CD4-positive, alpha-beta T cell (primary cell): ENCODE data around the gene ZNF423. TPM values are rescaled to one million over a fixed set of nuclear protein-coding genes. Genes with fewer than 3 reads are reported as not detected.

ENCODE experiments used
- ATAC-seq: fragments of 200-7000 bp; cut with Tn5 transposase; one replicate; pipeline ENCODE4 v1.10.0; 2022; ENCODE audit warnings: mild to moderate bottlenecking; ENCODE audit not compliant: poor library complexity
- CTCF ChIA-PET: fragments of 350-600 bp; sonication (Branson Sonifier 250); formaldehyde crosslinking; loops from one replicate; lab custom pipeline; 2021; ENCODE audit warnings: antibody characterized with exemption, inconsistent platforms; lab: Charles Lee
- POLR2A ChIA-PET: fragments of 350-600 bp; sonication (Branson Sonifier 250); formaldehyde crosslinking; loops from one replicate; lab custom pipeline; 2021; ENCODE audit warnings: antibody characterized with exemption, inconsistent platforms; lab: Charles Lee
- DNase-seq, 14 experiments: peaks; one replicate each; pipeline ENCODE4 v3.0.0-alpha.2; 2013 to 2020; ENCODE audit warnings: mixed read lengths in 2 of 14
- H3K27ac ChIP-seq, 2 donors: one replicate each; pipeline versions ENCODE4 v1.5.1 to v1.7.0; 2013; ENCODE audit warnings: low read length in 2 of 2, low read depth in 1 of 2, mild to moderate bottlenecking in 1 of 2
- H3K27me3 ChIP-seq, 2 experiments: 1 replicate in 1 of 2; 2 replicates in 1 of 2; pipeline versions ENCODE4 v1.6.1 to v1.7.0; 2013; ENCODE audit warnings: low read length in 2 of 2, control low read depth in 1 of 2, mild to moderate bottlenecking in 1 of 2, moderate library complexity in 1 of 2; ENCODE audit not compliant: insufficient read depth in 2 of 2, control insufficient read depth in 1 of 2
- H3K36me3 ChIP-seq: one replicate; pipeline ENCODE4 v1.6.1; 2013; ENCODE audit warnings: low read length, control low read depth; ENCODE audit not compliant: insufficient read depth
- H3K4me1 ChIP-seq: one replicate; pipeline ENCODE4 v1.6.1; 2013; ENCODE audit warnings: low read length, control low read depth; ENCODE audit not compliant: insufficient read depth
- H3K4me3 ChIP-seq: one replicate; pipeline ENCODE4 v1.5.1; 2013; ENCODE audit warnings: mild to moderate bottlenecking, low read length, moderate library complexity
- H3K9me3 ChIP-seq, 2 experiments: 1 replicate in 1 of 2; 2 replicates in 1 of 2; pipeline versions ENCODE4 v1.6.1 to v1.7.0; 2013; ENCODE audit warnings: low read length in 2 of 2, mild to moderate bottlenecking in 2 of 2, control low read depth in 1 of 2, moderate library complexity in 1 of 2; ENCODE audit not compliant: control insufficient read depth in 1 of 2, insufficient read depth in 1 of 2
- H3K27ac Mint-ChIP-seq: one replicate; pipeline ENCODE4 v1.8.0; 2020; ENCODE audit warnings: mixed read lengths
- H3K27me3 Mint-ChIP-seq: one replicate; pipeline ENCODE4 v1.8.0; 2021; ENCODE audit warnings: mixed read lengths
- H3K36me3 Mint-ChIP-seq: one replicate; pipeline ENCODE4 v1.8.0; 2021; ENCODE audit warnings: low read depth, mixed read lengths
- H3K4me1 Mint-ChIP-seq: one replicate; pipeline ENCODE4 v1.8.0; 2021; ENCODE audit warnings: low read depth, mixed read lengths
- H3K4me3 Mint-ChIP-seq: one replicate; pipeline ENCODE4 v1.8.0; 2020; ENCODE audit warnings: mild to moderate bottlenecking, mixed read lengths
- H3K9me3 Mint-ChIP-seq: one replicate; pipeline ENCODE4 v1.8.0; 2020; ENCODE audit warnings: mixed read lengths
- CTCF ChIP-seq: fragments of 200-600 bp; IDR thresholded peaks from one replicate; pipeline ENCODE4 v1.8.0; 2022; ENCODE audit warnings: antibody characterized with exemption, mild to moderate bottlenecking
- intact Hi-C, 2 experiments: fragments of 100-400 bp; cut with DNase I in 1 of 2; cut with micrococcal nuclease in 1 of 2; formaldehyde crosslinking; loops; one replicate each; pipeline versions ENCODE4 v1.15.1 to v1.9.0; 2023 to 2025; cut with DNase I, micrococcal nuclease
- total RNA-seq, 174 experiments: library from RNA in 2 of 174; stranded (reverse) in 2 of 174; gene quantifications; one replicate each; pipeline ENCODE4 v1.2.3 and lab custom pipeline; 2021 to 2026

ZNF423 gene
- total RNA-seq, 2 experiments from 2014 or later, result not detected

GRCh38 chr16:49734331-49734730, 121.6 kb downstream of the ZNF423 start:
- no peak overlapping the region for H3K27ac Mint-ChIP-seq
- no peaks in the 10 kb centered on the region for H3K4me1 Mint-ChIP-seq

GRCh38 chr16:49733313-49734009, 122.5 kb downstream of the ZNF423 start:
- no peak for TF ChIP-seq CTCF
- no peak overlapping the region for H3K27ac Mint-ChIP-seq
- H3K27ac ChIP-seq, result no peak overlapping the region
- no peak overlapping the region for H3K4me3 Mint-ChIP-seq
- intact Hi-C loops, result no loop called here
- no peak overlapping the region for H3K4me3 ChIP-seq
- no peaks in the 10 kb centered on the region for H3K27me3 Mint-ChIP-seq
- no peaks in the 10 kb centered on the region for H3K4me1 ChIP-seq
- peaks cover 6% of the 10 kb centered on the region for H3K9me3 Mint-ChIP-seq
- POLR2A ChIA-PET, result no interaction called here
- ATAC-seq (no peak), DNase-seq (no peak)
- CTCF ChIA-PET, result no interaction called here
- H3K9me3 ChIP-seq, result peaks cover 0 to 10% of the 10 kb centered on the region in 2 experiments
- H3K27me3 ChIP-seq, result no peaks in the 10 kb centered on the region
- H3K36me3 Mint-ChIP-seq, result no peaks in the 10 kb centered on the region
- no peaks in the 10 kb centered on the region for H3K36me3 ChIP-seq
- H3K4me1 Mint-ChIP-seq, result no peaks in the 10 kb centered on the region

More at GRCh38 chr16:49734331-49734730, 121.6 kb downstream of the ZNF423 start:
- ChIA-PET CTCF (no interaction called here), POLR2A (no interaction called here)
- intact Hi-C loops, result no loop called here
- Mint-ChIP-seq H3K27me3 (no peaks in the 10 kb centered on the region), H3K9me3 (peaks cover 6% of the 10 kb centered on the region), H3K4me3 (no peak overlapping the region), H3K36me3 (no peaks in the 10 kb centered on the region)
- H3K4me3 ChIP-seq, result no peak overlapping the region
- H3K36me3 ChIP-seq, result no peaks in the 10 kb centered on the region
- H3K9me3 ChIP-seq, result peaks cover 0 to 7% of the 10 kb centered on the region in 2 experiments
- H3K27ac ChIP-seq, result no peak overlapping the region
- H3K4me1 ChIP-seq, result no peaks in the 10 kb centered on the region
- ATAC-seq (no peak), DNase-seq (no peak)
- TF ChIP-seq CTCF, result no peak
- H3K27me3 ChIP-seq, result no peaks in the 10 kb centered on the region

- no peak for ATAC-seq
- H3K4me3 ChIP-seq, result no peak overlapping the region
- peaks cover 0 to 16% of the 10 kb centered on the region in 2 experiments for H3K9me3 ChIP-seq
- DNase-seq, result no peak
- Mint-ChIP-seq H3K4me3 (no peak overlapping the region), H3K36me3 (no peaks in the 10 kb centered on the region), H3K9me3 (peaks cover 6% of the 10 kb centered on the region), H3K27ac (no peak overlapping the region), H3K27me3 (no peaks in the 10 kb centered on the region), H3K4me1 (no peaks in the 10 kb centered on the region)
- ChIA-PET CTCF (no interaction called here), POLR2A (no interaction called here)
- TF ChIP-seq CTCF, result no peak
- H3K36me3 ChIP-seq, result no peaks in the 10 kb centered on the region
- H3K27ac ChIP-seq, result no peak overlapping the region
- H3K4me1 ChIP-seq, result no peaks in the 10 kb centered on the region
- intact Hi-C loops, result no loop called here
- no peaks in the 10 kb centered on the region for H3K27me3 ChIP-seq
Measured at GRCh38 chr16:49731911-49732310, 124.0 kb downstream of the ZNF423 start.
